ENCODE data around the gene DNAH11. TPM values are rescaled to one million over a fixed set of nuclear protein-coding genes. Genes with fewer than 3 reads are reported as not detected.

DNAH11 gene
- total and polyA plus RNA-seq, 4 donors: 1.8 to 24.7 (median 8.1) TPM

DNA sequence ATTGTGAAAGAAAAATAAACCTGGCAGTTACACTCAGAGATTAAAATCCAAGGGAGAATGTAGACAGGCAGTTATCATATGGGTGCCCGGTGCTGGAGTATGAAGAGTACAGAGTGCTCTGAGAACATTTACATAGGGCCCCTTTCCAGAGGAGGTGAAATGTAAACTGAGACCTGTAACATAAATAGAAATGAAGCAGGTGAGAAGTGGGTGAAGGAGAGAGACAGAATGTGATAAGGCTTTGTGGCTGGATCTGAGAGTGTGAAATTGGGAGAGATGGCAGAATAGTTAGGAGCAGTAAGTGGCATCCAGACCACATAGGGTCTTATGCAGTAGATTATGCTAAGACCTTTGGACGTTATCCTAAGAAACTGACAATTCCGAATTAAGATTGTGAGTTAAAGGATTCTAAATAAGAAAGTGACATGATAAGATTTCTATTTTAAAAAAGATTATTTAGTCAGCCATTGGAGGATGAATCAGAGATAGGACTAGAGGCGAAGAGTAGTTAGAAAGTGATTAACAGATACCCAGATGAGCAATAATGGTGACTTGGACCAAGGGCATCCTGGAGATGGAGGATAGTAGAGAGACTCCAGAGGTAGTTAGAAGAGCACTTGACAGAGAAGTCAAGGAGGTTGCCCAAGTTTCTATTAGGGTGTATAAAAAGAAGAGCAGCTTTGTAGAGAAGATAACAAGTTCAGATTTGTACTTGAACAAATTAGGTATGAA lies 36.7 kb downstream of the DNAH11 start:
- peaks cover 0 to 2% (median 0%) of the 10 kb centered on the region in 4 donors for H3K9me3 ChIP-seq (ENCODE audit: control insufficient read depth in 4 of 4, insufficient read depth in 3 of 4, low read length in 3 of 4)
- no peaks in the 10 kb centered on the region for H3K36me3 ChIP-seq (ENCODE audit: control insufficient read depth in 4 of 4, insufficient read depth in 4 of 4, low read length in 4 of 4)
- H3K27ac ChIP-seq (ENCODE audit: low read depth in 1 of 2, low read length in 1 of 2): peak overlapping the region in 1 of 2 donors; percentile 50
- DNase-seq (no peak), ATAC-seq (ENCODE audit: insufficient read depth, low FRiP score) (no peak)
- TF ChIP-seq, protein P1, sequence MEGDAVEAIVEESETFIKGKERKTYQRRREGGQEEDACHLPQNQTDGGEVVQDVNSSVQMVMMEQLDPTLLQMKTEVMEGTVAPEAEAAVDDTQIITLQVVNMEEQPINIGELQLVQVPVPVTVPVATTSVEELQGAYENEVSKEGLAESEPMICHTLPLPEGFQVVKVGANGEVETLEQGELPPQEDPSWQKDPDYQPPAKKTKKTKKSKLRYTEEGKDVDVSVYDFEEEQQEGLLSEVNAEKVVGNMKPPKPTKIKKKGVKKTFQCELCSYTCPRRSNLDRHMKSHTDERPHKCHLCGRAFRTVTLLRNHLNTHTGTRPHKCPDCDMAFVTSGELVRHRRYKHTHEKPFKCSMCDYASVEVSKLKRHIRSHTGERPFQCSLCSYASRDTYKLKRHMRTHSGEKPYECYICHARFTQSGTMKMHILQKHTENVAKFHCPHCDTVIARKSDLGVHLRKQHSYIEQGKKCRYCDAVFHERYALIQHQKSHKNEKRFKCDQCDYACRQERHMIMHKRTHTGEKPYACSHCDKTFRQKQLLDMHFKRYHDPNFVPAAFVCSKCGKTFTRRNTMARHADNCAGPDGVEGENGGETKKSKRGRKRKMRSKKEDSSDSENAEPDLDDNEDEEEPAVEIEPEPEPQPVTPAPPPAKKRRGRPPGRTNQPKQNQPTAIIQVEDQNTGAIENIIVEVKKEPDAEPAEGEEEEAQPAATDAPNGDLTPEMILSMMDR (IDR thresholded peaks at IDR 0.05; ENCODE audit: control extremely low read depth, extremely low read depth): no peak
- H3K9ac ChIP-seq (ENCODE audit: insufficient read depth in 1 of 2, low read length in 2 of 2): no peak overlapping the region
- no peaks in the 10 kb centered on the region for H3K27me3 ChIP-seq (ENCODE audit: control insufficient read depth in 3 of 3, insufficient read depth in 3 of 3, low read length in 2 of 3)
- H3K4me3 ChIP-seq: no peak overlapping the region
- 80 to 89% methylated on average over 4 of the region's 4 CpGs for WGBS, 2 donors
- peaks cover 0 to 21% (median 3%) of the 10 kb centered on the region in 5 donors for H3K4me1 ChIP-seq (ENCODE audit: control insufficient read depth in 5 of 5, insufficient read depth in 5 of 5, low read length in 5 of 5)

DNA sequence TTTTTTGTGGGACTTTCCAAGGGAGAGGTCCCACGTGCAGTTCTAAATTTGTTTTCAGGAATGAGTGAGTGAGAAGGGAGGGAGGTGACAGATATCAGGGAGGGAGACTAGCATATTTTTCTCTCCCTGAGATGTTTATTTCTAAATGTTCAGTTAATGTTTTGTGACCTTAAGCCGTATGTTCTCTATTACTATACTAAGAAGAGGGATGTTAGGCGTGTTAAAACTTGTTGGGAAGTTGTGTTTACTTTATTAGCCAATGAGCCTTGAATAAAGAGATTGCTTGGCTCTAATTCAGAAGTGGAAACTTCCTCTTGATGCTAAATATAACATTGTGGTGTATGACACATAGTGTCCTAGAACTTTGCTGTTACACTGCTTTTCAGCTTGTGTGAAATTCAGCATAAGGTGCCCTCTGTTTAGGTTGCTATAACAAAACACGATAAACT lies 37.3 kb downstream of the DNAH11 start:
- 11 to 30% methylated on average over 4 of the region's 4 CpGs for WGBS, 2 donors
- ATAC-seq (ENCODE audit: insufficient read depth, low FRiP score) (peak; percentile 93), DNase-seq (peak in 2 of 3 donors; percentile 67 to 84)
- TF ChIP-seq, protein P1 (IDR thresholded peaks at IDR 0.05; ENCODE audit: control extremely low read depth, extremely low read depth): no peak
- Histone ChIP-seq H3K9ac (ENCODE audit: insufficient read depth in 1 of 2, low read length in 2 of 2) (no peak overlapping the region), H3K27me3 (ENCODE audit: control insufficient read depth in 3 of 3, insufficient read depth in 3 of 3, low read length in 2 of 3) (no peaks in the 10 kb centered on the region), H3K4me1 (ENCODE audit: control insufficient read depth in 5 of 5, insufficient read depth in 5 of 5, low read length in 5 of 5) (peaks cover 0 to 21% (median 3%) of the 10 kb centered on the region in 5 donors), H3K36me3 (ENCODE audit: control insufficient read depth in 4 of 4, insufficient read depth in 4 of 4, low read length in 4 of 4) (no peaks in the 10 kb centered on the region), H3K27ac (ENCODE audit: low read depth in 1 of 2, low read length in 1 of 2) (peak overlapping the region in 1 of 2 donors; percentile 42), H3K4me3 (no peak overlapping the region), H3K9me3 (ENCODE audit: control insufficient read depth in 4 of 4, insufficient read depth in 3 of 4, low read length in 3 of 4) (peaks cover 0 to 2% (median 0%) of the 10 kb centered on the region in 4 donors)

DNA sequence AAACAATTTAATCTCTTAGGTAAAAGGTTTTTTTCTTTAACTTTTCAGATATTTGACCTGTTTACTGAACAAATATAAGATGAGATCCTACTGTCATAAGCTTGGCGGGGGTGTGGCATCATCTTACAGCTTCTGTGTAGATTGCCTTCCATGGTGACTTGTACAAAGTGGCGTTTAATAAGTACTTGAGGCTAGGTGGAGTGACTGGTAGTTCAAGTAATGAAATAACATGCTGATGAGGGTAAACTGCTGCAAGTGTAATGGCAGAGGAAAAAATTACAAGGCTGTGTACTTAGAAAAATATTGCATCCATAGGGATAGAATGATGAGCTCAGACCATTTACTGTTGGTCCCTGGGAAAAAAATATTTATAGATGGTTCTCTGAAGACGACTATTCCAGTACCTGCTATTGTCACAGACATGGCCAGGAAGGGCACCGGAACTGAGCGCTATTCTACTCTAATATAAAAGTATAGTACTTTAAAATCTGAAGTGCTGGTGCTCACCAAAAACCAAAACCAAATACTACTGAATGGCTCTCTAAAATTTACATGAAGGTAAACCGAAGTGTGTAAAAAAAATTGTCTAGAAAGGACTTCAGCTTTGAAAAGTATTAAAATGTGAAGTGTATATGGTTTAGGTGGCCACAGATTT lies 42.4 kb downstream of the DNAH11 start:
- Histone ChIP-seq H3K4me1 (ENCODE audit: control insufficient read depth in 5 of 5, insufficient read depth in 5 of 5, low read length in 5 of 5) (peaks cover 0 to 14% (median 3%) of the 10 kb centered on the region in 5 donors), H3K4me3 (no peak overlapping the region), H3K27me3 (ENCODE audit: control insufficient read depth in 3 of 3, insufficient read depth in 3 of 3, low read length in 2 of 3) (no peaks in the 10 kb centered on the region), H3K36me3 (ENCODE audit: control insufficient read depth in 4 of 4, insufficient read depth in 4 of 4, low read length in 4 of 4) (no peaks in the 10 kb centered on the region), H3K27ac (ENCODE audit: low read depth in 1 of 2, low read length in 1 of 2) (no peak overlapping the region), H3K9ac (ENCODE audit: insufficient read depth in 1 of 2, low read length in 2 of 2) (no peak overlapping the region), H3K9me3 (ENCODE audit: control insufficient read depth in 4 of 4, insufficient read depth in 3 of 4, low read length in 3 of 4) (peaks cover 0 to 2% (median 0%) of the 10 kb centered on the region in 4 donors)
- ATAC-seq (ENCODE audit: insufficient read depth, low FRiP score): no peak
- TF ChIP-seq, protein P1 (IDR thresholded peaks at IDR 0.05; ENCODE audit: control extremely low read depth, extremely low read depth): no peak
- no peak for DNase-seq
- WGBS, 2 donors: 69 to 82% methylated on average over 6 of the region's 6 CpGs

Data from lung (tissue), 12 donors.